Activated effector memory CD4-positive, alpha-beta T cell treated with Interleukin-2 at 50 U/mL for 16 hours (primary cell): ENCODE results near the gene LGI1.

Experiments used
- DNase-seq: peaks from one replicate; pipeline ENCODE4 v3.0.0-alpha.2; 2020

The LGI1 gene

GRCh38 chr10:93757801-93758507 is at the start of gene LGI1:
TSS of gene LGI1 (plus strand) at chr10:93757936. CDS start at chr10:93758145, 209 bp downstream.
- DNase-seq, result no peak

- no peak for DNase-seq
Measured at GRCh38 chr10:93710333-93710909, 47.3 kb upstream of the LGI1 start.

GRCh38 chr10:93711891-93712290 is 45.8 kb upstream of the LGI1 start:
- no peak for DNase-seq

- no peak for DNase-seq
Measured at GRCh38 chr10:93712593-93712992, 45.1 kb upstream of the LGI1 start.

GRCh38 chr10:93715345-93715744 is 42.4 kb upstream of the LGI1 start:
- DNase-seq, result no peak

GRCh38 chr10:93716766-93717165 is 41.0 kb upstream of the LGI1 start:
- no peak for DNase-seq

GRCh38 chr10:93718937-93719725 is 38.6 kb upstream of the LGI1 start:
- no peak for DNase-seq

GRCh38 chr10:93719901-93720300 is 37.8 kb upstream of the LGI1 start:
- no peak for DNase-seq

GRCh38 chr10:93722550-93722949 is 35.2 kb upstream of the LGI1 start:
- DNase-seq, result no peak

GRCh38 chr10:93723153-93723552 is 34.6 kb upstream of the LGI1 start:
- no peak for DNase-seq

- no peak for DNase-seq
Measured at GRCh38 chr10:93726024-93726423, 31.7 kb upstream of the LGI1 start.

GRCh38 chr10:93741367-93741766 is 16.4 kb upstream of the LGI1 start:
- no peak for DNase-seq

- DNase-seq, result no peak
Measured at GRCh38 chr10:93742633-93743349, 14.9 kb upstream of the LGI1 start.

- DNase-seq, result no peak
Measured at GRCh38 chr10:93745408-93746065, 12.2 kb upstream of the LGI1 start.

GRCh38 chr10:93746844-93747284 is 10.9 kb upstream of the LGI1 start:
- no peak for DNase-seq

- DNase-seq, result no peak
Measured at GRCh38 chr10:93749218-93749799, 8.4 kb upstream of the LGI1 start.

GRCh38 chr10:93751124-93751523 is 6.6 kb upstream of the LGI1 start:
- no peak for DNase-seq

- DNase-seq, result no peak
Measured at GRCh38 chr10:93751832-93752231, 5.9 kb upstream of the LGI1 start.

- no peak for DNase-seq
Measured at GRCh38 chr10:93752761-93753160, 5.0 kb upstream of the LGI1 start.

GRCh38 chr10:93753621-93754250 is 4.0 kb upstream of the LGI1 start:
- DNase-seq, result no peak

GRCh38 chr10:93754761-93755160 is 3.0 kb upstream of the LGI1 start:
- DNase-seq, result no peak
